HG03460 (cell line): ENCODE measurements around the gene RRAS.

Source experiments
- ATAC-seq: cut with Tn5 transposase; IDR thresholded peaks from one replicate; pipeline ENCODE4 v1.9.1; 2021; ENCODE audit not compliant: unreplicated experiment

RRAS gene

DNA sequence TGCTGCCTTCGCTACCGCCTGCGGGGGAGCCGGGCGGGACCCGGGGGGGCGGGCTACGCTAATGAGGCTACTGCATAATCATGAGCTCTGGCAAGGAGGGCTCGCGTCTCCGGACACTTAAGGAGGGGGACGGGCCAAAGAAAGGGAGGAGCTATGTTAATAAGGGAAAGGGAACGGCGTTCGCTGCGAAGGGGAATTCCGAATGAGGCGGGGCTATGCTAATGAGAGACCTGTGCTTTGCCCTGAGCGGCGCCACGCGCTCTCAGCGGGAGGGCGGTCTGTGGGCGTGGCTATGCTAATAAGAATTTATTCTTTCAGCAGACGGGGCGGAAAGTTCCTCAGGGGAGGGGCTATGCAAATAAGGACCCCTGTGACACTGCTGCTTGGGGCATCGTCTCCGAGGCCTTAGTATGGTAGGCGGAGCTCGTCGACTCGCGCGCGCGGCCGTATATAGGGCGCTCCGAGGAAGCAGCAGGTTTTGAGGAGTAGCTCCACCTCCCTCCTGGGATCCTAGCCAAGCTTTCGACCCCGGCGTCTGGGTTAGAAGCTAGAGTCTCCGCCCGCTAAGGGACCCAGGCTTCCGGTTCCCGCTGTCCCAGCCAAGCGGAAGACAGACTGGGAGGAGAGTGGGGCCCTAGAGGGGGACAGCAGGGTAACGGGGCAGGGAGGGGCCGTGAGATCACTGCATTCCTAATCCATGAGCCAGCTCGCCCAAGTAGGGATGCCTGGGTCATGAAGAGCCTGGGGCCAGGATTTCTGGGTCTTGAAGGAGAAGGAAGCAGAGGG is at the start of gene RRAS:
RRAS (minus strand) TSS at position 31 of the 786 bp plus-strand sequence. CDS start 45 bp downstream, outside the sequence.
- ATAC-seq = peak; percentile 57

GRCh38 chr19:49689133-49690078 is 49.5 kb upstream of the RRAS start, which contains the start of gene ADM5:
Gene ADM5, plus strand, starts transcription at chr19:49689594. Its CDS starts 244 bp downstream, at chr19:49689838.
- ATAC-seq = no peak

DNA sequence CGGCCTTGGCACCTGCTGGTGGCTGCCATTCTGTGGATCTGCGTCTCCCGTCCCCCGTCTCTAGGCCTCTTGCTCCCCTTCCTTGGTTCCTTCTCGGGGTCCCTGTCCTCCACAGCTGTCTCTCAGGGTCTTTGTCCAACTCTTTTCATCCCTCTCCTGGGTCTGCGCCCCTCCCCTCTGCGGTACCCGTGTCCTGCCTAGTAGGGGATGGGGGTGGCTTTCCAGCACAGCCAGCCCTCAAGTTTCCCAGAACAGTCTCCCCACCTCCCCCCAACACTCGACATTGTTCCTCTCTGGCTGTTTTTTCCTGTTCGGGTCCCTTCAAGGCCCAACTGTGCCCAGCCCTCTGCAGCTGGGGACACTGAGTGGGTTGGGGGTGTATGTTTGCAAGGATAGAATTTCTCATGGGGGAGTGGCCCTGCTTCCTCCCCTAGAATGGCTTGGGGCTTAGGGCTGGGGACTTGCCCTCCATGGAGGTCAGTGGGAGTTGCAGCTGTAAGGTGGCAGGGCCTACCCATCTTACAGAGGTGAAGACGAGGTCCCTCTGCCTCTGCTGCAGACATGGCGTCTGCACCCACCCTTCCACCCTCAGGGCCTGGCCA is 48.7 kb upstream of the RRAS start:
- no peak for ATAC-seq

- no peak for ATAC-seq
Measured at GRCh38 chr19:49687566-49688316, 47.8 kb upstream of the RRAS start.

GRCh38 chr19:49687150-49687549 is 47.2 kb upstream of the RRAS start:
- no peak for ATAC-seq

DNA sequence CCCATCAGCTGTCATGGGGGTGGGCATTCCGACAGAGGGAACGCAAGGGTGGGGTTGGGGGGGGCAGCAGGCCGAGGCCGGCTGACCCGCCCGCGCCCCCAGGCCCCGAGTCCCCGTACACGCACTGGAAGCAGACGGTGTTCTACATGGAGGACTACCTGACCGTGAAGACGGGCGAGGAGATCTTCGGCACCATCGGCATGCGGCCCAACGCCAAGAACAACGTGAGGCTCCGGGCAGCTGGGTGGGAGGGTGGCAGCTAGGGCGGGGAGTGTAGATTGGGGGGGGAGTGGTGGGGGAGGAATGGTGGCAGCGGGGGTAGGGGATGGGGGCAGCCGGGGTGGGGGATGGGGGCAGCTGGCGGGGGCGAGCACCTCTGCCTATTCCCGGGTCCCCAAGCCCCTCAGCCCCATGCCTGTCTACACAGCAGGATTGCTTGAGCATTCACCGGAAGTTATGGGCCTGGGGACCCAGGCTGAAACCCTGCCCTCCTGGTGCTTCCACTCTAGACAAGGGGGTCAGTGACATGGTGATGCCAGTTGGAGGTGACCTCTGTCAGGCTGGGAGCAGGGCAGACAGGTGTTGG is 46.7 kb upstream of the RRAS start:
- ATAC-seq = no peak

GRCh38 chr19:49685845-49686332 is 45.9 kb upstream of the RRAS start:
- no peak for ATAC-seq

DNA sequence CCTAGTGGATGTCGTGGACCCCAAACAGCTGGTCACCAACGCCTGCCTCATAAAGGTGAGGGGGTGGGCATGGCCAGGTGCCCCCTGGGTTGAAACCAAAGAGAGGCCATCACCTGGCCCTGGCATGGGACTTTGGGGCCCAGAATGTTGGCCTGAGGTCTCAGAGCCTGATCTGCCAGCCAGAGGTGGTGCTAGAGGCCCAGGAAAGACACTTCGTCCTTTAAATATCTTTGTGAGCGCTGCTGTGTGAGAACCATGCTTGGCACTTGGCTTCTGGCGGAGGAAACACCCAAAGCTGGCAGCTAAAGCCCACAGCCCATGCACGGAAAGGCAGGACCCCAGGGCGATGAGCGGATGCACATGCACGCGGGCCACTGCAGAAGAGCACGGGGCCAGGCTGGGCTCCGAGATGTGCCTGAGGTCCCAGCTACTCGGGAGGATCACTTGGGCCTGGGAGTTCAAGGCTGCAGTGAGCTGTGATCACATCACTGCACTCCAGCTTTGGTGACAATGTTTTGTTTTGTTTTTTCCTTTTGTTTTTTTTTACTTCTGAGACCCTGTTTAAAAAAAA is 45.1 kb upstream of the RRAS start:
- ATAC-seq = no peak

GRCh38 chr19:49684251-49684982 is 44.5 kb upstream of the RRAS start:
- ATAC-seq = no peak

DNA sequence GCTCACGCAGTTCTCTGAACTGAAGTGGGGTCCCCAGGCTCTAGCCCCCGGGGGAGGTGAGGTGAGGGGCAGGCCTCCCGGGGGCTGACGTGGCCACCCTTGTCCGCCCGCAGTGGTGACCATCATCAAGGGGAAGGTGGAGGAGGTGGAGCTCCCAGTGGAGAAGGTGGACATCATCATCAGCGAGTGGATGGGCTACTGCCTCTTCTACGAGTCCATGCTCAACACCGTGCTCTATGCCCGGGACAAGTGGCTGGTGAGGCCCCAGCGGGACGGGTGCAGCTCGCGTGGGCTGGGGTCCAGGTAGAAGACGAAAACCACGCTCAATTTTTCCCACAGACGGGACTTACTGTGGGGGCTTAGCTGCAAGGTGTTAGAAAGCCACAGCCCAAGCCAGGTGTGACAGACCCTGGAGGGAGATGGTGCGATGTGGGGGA is 43.9 kb upstream of the RRAS start:
- ATAC-seq = no peak

GRCh38 chr19:49682274-49682673 is 42.3 kb upstream of the RRAS start:
- no peak for ATAC-seq

DNA sequence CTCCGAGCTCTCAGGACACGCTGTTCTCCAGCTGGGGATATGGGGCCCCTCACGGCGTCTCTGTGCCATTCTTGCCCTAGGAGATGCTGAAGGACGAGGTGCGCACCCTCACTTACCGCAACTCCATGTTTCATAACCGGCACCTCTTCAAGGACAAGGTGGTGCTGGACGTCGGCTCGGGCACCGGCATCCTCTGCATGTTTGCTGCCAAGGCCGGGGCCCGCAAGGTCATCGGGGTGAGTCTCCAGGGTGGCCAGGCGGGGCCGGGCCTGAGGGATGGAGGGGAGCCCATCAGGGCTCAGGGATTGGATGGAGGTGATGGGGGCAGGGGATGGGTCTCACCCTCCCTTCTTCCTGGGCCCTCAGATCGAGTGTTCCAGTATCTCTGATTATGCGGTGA is 41.9 kb upstream of the RRAS start:
- no peak for ATAC-seq

- ATAC-seq = no peak
Measured at GRCh38 chr19:49680421-49681351, 40.7 kb upstream of the RRAS start.

DNA sequence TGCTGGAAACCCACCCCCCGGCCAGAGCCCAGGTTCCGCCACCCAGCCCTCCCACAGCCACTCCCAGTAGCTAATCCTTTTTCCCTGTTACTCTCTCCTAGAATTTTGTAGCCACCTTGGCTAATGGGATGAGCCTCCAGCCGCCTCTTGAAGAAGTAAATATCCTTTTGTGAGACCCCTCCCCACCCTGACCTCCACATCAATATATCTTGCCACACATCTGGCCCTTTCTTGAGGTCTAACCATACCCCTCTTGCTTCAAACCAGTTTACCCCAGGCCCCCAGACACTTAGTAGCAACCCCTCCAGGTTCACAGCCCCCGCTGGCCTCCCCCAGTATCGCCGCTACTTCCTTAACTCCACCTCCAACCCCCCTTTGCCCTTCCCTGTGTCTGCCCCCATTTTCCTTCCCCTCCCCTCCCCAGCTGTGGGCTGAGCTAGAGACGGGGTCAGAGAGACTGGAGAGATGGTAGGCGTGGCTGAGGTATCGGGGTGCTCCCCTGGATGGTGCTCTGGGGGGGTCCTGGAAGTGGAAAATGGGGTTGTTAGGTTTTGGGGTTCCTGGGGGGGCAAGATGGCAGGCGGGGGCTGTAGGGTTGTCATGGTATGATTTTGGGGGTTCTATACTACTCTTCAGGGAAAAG is 39.9 kb upstream of the RRAS start:
- ATAC-seq = no peak

DNA sequence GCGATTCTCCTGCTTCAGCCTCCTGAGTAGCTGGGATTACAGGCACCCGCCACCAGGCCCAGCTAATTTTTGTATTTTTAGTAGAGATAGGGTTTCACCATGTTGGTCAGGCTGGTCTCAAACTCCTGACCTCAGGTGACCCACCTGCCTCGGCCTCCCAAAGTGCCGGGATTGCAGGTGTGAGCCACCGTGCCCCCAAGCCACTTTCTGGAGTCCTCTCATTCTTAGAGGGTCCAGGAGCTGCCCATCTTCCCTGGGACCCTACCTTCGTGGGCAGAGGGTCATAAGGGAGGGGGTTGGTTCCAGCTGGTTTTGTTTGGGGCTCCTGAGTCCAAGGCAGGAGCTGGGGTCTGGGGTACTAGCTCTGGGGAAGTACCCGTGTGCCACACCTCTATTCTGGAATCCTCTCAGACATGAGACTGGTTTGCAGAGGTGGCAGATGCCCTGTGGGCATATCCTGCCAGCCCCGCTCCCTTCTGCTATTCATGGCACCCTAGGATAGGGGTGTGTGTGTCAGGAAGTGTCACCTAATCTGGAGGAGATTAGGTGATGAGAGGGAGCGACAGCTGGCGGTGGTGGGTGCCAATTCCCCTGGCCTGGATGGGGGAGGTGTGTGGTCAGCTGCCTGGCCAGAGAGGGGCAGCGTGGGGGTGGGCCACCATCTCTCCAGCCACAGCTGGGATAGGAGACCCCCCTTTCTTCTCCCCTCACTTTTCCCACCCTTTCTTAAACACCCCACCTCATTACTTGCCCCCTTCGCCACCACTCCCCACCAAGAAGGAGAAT is 39.2 kb upstream of the RRAS start:
- ATAC-seq = no peak

DNA sequence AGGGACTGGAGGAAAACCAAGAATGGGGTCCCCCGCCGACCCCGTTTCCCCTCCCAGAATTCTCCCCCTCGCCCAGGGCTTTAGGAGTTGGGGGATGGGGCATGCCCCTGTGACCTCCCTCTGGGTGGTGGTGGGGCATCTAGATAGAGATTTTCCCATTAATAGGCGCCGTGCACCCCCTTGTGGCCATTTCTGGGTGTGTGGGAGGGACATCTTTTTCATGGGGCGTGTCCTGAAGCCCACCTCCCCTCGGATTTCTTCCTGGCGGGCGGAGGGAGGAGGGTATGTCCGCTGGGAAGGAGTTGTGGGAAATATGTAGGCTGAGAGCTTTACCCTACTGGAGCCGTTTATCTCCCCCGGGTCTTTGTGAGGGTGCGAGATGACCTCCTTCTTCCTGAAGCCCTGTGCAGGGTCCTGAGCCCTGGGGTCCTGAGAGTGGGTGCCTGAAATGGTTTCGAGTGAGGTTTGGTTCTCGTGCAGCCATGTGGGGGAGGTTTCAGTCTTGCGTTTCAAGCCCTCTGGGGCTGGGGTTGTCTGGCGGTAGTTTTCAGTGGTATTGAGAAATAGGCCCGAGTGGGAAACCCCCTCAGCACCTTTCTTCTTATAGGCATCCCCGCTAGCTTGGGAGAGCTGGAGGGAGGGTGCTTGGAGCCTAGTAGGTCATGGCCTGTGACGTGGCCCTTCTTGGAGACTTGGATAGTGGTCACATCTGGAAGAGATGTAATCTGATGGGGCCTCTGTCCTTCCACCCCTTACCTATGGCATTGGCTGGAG is 38.1 kb upstream of the RRAS start:
- no peak for ATAC-seq
